Measurements from ENCODE around the gene GMDS.

- TF ChIP-seq CTCF (conservative IDR thresholded peaks at IDR 0.05; ENCODE audit: low read depth in 2 of 2) (no peak), POLR2AphosphoS5 (IDR thresholded peaks at IDR 0.05; ENCODE audit: low read depth) (no peak), CREB1 (CRISPR knock-in tag; IDR thresholded peaks at IDR 0.05; ENCODE audit: low read depth) (no peak), ETS1 (IDR thresholded peaks at IDR 0.05) (no peak), REST (IDR thresholded peaks at IDR 0.05; ENCODE audit: unreplicated experiment) (no peak), EZH2 (IDR thresholded peaks at IDR 0.05; ENCODE audit: low read depth, unreplicated experiment) (no peak), NANOG (IDR thresholded peaks at IDR 0.05; ENCODE audit: borderline replicate concordance) (no peak), ZNF114 (CRISPR knock-in tag; IDR thresholded peaks at IDR 0.05) (no peak), EZH2phosphoT487 (IDR thresholded peaks at IDR 0.05; ENCODE audit: unreplicated experiment) (no peak), ZNF462 (CRISPR knock-in tag; IDR thresholded peaks at IDR 0.05) (no peak)
These were observed 659.7 kb downstream of the GMDS start for GRCh38 chr6:1585669-1586049.
